Thoracic aorta (tissue), 2 donors: ENCODE results near the gene HELZ2. TPM values are rescaled to one million over a fixed set of nuclear protein-coding genes. Genes with fewer than 3 reads are reported as not detected.

Experiments used
- ATAC-seq: fragments of 150-250 bp; one replicate; pipeline ENCODE4 v1.8.0; 2017; ENCODE audit warnings: low read depth; ENCODE audit not compliant: insufficient number of reproducible peaks, low FRiP score
- DNase-seq: peaks from one replicate; pipeline ENCODE4 v3.0.0-alpha.2; 2020; ENCODE audit warnings: low spot score
- H3K27ac ChIP-seq, 2 donors: fragments of 200-600 bp; sonication (generic); 1 replicate in 1 of 2; 2 replicates in 1 of 2; pipeline ENCODE4 v1.5.1; 2016; ENCODE audit warnings: mild to moderate bottlenecking in 2 of 2, moderate library complexity in 2 of 2
- H3K27me3 ChIP-seq: fragments of 200-600 bp; sonication (generic); replicated peaks from 2 replicates; pipeline ENCODE4 v1.6.0; 2016; ENCODE audit warnings: mild to moderate bottlenecking; ENCODE audit not compliant: insufficient read depth
- H3K36me3 ChIP-seq: fragments of 200-600 bp; sonication (generic); one replicate; pipeline ENCODE4 v1.5.1; 2016
- H3K4me1 ChIP-seq, 2 donors: fragments of 200-600 bp; sonication (generic); 1 replicate in 1 of 2; 2 replicates in 1 of 2; pipeline versions ENCODE4 v1.5.1 to v1.6.0; 2016; ENCODE audit warnings: low read depth in 2 of 2, mild to moderate bottlenecking in 1 of 2; ENCODE audit not compliant: control insufficient read depth in 1 of 2
- H3K4me3 ChIP-seq: fragments of 200-600 bp; sonication (generic); 2 replicates; pipeline ENCODE4 v1.5.1; 2016; ENCODE audit warnings: mild to moderate bottlenecking
- H3K9me3 ChIP-seq: fragments of 200-600 bp; sonication (generic); 2 replicates; pipeline ENCODE4 v1.5.1; 2016
- total RNA-seq, 2 donors: library from RNA; depleted of rRNA; stranded (reverse); fragments of >200 nt; gene quantifications; one replicate each; pipeline versions ENCODE4 v1.1.0 to v1.2.3, GENCODE V29; 2016
- TF ChIP-seq, protein P1 (sequence below): fragments of 200-600 bp; sonication (generic); IDR thresholded peaks from one replicate; pipeline ENCODE4 v1.5.1; 2019; ENCODE audit warnings: antibody characterized with exemption

The HELZ2 gene, protein sequence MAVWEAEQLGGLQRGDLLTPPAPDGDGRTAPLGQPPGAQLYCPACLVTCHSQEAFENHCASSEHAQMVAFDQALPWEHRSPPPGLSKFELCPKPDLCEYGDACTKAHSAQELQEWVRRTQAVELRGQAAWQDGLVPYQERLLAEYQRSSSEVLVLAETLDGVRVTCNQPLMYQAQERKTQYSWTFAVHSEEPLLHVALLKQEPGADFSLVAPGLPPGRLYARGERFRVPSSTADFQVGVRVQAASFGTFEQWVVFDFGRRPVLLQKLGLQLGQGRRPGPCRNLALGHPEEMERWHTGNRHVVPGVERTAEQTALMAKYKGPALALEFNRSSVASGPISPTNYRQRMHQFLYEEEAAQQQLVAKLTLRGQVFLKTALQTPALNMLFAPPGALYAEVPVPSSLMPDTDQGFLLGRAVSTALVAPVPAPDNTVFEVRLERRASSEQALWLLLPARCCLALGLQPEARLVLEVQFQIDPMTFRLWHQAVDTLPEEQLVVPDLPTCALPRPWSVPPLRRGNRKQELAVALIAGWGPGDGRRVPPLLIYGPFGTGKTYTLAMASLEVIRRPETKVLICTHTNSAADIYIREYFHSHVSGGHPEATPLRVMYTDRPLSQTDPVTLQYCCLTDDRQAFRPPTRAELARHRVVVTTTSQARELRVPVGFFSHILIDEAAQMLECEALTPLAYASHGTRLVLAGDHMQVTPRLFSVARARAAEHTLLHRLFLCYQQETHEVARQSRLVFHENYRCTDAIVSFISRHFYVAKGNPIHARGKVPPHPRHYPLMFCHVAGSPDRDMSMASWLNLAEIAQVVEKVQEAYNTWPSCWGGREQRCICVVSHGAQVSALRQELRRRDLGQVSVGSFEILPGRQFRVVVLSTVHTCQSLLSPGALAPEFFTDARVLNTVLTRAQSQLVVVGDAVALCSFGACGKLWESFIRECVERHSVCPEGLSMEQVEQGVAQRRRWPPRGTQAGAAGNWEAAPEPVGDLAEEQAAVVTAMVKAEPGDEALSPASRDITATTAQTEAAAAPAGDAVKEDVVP (N-terminal part only)
- 10 to 100 TPM; 45.2 to 50.3 TPM for total RNA-seq

DNA sequence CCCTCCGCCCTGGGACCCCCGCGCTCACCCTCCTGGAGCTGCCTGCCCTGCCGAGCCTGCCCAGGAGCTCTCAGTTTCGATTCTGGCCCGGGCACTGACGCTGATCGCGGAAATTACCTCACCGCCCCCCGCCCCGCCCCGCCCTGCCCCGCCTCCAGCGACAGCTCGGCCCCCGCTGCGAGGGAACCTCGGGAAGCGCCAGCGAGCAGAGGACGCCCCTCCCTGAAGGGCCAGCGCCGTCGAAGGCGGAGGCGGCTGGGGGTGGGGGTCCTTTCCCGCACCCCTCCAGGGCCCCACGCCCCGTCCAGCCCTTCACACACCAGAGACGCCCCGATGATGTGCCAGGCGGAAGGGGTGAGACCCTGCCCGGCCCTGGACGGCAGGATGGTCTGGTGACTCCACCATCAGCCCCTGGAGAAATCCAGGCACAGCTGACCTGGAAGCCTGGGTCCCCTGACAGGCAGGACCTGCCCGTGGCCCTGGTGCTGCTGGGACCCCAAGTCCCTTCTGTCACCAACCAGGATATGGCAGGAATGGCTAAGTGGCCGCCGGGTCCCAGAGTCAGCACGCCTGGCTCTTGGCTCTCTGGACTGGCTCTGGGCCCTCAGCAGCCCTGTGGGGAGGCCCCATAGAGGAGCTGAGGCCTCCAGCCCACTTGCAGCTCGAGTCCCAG lies at the start of gene HELZ2:
Gene HELZ2 (minus strand): TSS at position 84 of the 673 bp plus-strand sequence. CDS start 1,854 bp downstream, outside the sequence.
- Histone ChIP-seq H3K4me3 (peak within 1 kb of the TSS; percentile 90), H3K4me1 (peaks cover 5 to 11% of the 10 kb centered on the region in 2 donors), H3K36me3 (no peaks in the 10 kb centered on the region), H3K27ac (peak within 1 kb of the TSS in 1 of 2 donors; percentile 71), H3K27me3 (no peaks in the 10 kb centered on the region), H3K9me3 (no peaks in the 10 kb centered on the region)
- DNase-seq (no peak), ATAC-seq (peak; percentile 29)
- TF ChIP-seq, protein P1, sequence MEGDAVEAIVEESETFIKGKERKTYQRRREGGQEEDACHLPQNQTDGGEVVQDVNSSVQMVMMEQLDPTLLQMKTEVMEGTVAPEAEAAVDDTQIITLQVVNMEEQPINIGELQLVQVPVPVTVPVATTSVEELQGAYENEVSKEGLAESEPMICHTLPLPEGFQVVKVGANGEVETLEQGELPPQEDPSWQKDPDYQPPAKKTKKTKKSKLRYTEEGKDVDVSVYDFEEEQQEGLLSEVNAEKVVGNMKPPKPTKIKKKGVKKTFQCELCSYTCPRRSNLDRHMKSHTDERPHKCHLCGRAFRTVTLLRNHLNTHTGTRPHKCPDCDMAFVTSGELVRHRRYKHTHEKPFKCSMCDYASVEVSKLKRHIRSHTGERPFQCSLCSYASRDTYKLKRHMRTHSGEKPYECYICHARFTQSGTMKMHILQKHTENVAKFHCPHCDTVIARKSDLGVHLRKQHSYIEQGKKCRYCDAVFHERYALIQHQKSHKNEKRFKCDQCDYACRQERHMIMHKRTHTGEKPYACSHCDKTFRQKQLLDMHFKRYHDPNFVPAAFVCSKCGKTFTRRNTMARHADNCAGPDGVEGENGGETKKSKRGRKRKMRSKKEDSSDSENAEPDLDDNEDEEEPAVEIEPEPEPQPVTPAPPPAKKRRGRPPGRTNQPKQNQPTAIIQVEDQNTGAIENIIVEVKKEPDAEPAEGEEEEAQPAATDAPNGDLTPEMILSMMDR, result no peak

DNA sequence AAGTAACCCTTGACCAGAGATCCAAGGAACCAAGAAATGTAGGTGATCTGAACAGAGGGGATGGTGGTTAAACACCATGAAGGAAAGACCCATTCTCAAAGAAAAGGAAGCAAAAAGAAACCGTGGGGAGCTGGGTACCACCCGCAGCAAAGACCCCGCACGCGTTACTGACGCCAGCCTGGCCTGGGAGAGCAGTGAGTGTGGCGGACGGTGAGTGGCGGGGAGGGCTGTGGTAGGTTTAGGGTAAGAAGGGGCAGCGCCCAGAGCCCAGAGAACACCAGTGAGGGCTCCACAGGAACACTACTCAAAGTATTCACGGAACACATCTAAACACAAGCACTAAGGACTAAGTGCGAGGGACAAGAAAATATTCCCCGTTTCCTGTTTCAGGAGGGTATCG lies 48.7 kb upstream of the HELZ2 start:
- no peaks in the 10 kb centered on the region for H3K9me3 ChIP-seq
- peaks cover 5 to 11% of the 10 kb centered on the region in 2 donors for H3K4me1 ChIP-seq
- peaks cover 12% of the 10 kb centered on the region for H3K36me3 ChIP-seq
- H3K4me3 ChIP-seq, result no peak overlapping the region
- no peaks in the 10 kb centered on the region for H3K27me3 ChIP-seq
- DNase-seq (no peak), ATAC-seq (no peak)
- H3K27ac ChIP-seq, result no peak overlapping the region
- TF ChIP-seq, protein P1, result no peak

DNA sequence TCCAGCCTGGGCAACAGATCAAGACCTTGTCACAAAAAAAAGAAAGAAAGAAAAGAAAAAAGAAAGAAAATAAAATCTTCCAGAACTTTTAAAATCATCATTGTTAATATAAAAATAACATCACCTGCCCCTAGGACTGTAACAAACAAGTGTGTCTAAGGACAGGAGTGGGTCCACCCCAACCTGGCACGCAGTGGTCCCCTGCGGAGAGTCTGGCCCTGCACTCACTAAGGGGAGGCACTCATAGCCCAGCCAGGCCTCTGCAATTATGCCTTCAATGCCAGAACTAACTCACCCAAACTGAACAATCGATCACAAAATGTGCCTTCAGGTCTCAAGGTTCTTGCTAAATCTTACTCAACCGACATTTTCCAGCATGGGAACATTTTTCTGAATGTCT lies 48.1 kb upstream of the HELZ2 start:
- Histone ChIP-seq H3K27me3 (no peaks in the 10 kb centered on the region), H3K4me3 (no peak overlapping the region), H3K36me3 (peaks cover 14% of the 10 kb centered on the region), H3K27ac (no peak overlapping the region), H3K9me3 (no peaks in the 10 kb centered on the region), H3K4me1 (peaks cover 5 to 11% of the 10 kb centered on the region in 2 donors)
- ATAC-seq (no peak), DNase-seq (no peak)
- TF ChIP-seq, protein P1, result no peak

DNA sequence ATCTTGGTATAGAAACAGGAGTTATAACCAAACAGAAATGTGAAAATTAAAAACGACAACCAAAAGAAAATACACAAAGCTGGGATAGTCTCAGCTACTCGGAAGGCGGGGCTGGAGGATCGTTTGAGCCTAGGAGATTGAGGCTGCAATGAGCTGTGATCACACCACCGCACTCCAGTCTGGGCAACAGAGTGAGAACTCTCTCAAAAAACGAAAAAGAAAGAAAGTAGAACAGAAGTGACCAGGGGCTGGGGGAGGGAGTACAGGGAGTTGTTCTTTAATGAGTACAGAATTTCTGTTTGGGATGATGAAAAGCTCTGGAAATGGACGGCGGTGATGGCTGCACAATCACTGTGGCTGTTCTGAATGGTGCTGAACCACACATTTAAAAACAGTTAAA lies 47.0 kb upstream of the HELZ2 start:
- DNase-seq (no peak), ATAC-seq (no peak)
- Histone ChIP-seq H3K4me3 (no peak overlapping the region), H3K4me1 (peaks cover 5 to 10% of the 10 kb centered on the region in 2 donors), H3K36me3 (peaks cover 25% of the 10 kb centered on the region), H3K27me3 (no peaks in the 10 kb centered on the region), H3K27ac (no peak overlapping the region), H3K9me3 (no peaks in the 10 kb centered on the region)
- TF ChIP-seq, protein P1, result no peak
